NCI-H2171 treated with DMSO at 0.1 percent for 48 hours (cell line): Measurements from ENCODE around the gene KRTAP23-1.

ENCODE experiments used
- DNase-seq: peaks from one replicate; lab custom pipeline; 2025; lab: John Stamatoyannopoulos, UW

The KRTAP23-1 gene, protein sequence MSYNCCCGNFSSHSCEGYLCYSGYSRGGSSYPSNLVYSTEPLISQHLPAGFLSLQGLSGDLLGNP

DNA sequence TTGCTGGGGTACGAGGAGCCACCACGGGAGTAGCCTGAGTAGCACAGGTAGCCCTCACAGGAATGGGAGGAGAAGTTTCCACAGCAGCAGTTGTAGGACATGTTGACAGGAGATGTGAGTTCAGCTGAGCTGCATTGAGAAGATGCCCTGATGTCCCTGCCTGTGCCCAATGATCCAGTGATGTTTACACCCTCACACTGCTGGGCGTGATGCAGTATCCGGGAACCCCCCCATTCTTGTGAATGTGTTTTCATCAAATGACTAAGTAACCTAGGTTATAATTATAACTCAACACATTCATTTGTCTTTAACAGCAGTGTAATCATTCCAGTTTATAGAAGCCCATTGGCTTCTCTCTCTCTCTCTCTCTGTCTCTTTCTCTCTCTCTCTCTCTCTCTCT, at the start of gene KRTAP23-1:
KRTAP23-1 (minus strand) TSS at position 101 of the 400 bp plus-strand sequence; CDS start at position 101, 0 bp downstream.
- DNase-seq: no peak

DNA sequence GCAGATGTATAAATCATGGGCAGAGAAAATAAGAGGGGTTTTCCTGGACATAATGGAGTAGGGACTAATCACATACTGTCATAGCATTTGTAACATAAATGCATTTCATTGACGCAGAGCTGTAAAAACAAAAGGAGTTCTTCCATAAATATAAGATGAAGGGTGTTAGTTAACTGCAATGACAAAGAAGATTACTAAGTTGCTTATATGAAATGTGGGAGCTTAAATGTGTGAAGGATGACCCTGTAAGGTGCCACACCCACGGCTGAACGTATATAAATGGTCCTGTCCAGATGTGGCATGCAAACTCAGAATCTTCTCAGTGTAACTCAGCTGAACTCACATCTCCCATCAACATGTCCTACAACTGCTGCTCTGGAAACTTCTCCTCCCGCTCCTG, 47.3 kb upstream of the KRTAP23-1 start, which contains the start of gene KRTAP13-1:
KRTAP13-1 (plus strand) TSS at position 301 of the 400 bp plus-strand sequence; CDS start at position 357, 56 bp downstream.
- DNase-seq: no peak

DNA sequence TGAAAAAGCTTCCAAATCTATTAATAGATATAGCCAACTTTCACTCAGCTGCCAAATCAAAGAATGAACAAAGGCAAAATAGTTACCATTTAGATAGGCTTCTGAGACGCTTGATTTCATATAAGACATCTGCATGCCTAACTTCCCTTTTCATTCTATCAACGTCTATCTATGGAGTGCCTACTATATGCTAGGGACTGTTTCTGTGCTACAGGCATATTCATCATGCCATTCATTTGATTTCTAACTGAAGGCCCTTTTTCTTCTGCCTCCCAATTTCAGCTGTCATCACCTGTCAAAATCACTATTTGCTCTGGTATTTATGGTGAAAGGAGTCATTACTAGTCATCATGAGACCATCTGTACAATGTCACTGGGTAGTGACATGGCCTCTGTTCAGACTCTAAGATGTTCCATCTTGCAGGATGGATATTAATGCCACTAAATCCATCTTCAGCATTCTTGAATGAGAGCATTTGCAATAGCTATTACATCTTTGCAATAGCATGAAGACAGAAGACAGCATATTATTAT, 43.2 kb upstream of the KRTAP23-1 start:
- DNase-seq: no peak

DNA sequence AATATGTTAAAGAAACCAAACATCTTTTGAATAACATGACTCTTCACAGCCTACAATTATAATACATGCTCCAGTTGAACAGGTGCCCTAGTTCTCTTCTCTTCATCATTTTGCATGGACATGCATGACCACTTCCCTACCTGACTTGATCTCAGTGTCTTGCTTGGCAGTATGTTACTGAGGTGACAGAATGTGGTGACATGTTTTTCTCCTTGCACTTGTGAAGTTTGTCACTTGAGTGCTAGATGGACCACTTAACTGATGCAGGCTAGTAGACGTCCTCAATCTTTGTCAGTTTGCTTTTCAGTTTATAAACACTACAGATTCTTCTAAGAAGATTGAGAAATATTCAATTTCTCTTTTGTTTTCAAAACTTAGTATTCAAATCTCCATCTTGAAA, 33.8 kb upstream of the KRTAP23-1 start:
- DNase-seq: no peak

DNA sequence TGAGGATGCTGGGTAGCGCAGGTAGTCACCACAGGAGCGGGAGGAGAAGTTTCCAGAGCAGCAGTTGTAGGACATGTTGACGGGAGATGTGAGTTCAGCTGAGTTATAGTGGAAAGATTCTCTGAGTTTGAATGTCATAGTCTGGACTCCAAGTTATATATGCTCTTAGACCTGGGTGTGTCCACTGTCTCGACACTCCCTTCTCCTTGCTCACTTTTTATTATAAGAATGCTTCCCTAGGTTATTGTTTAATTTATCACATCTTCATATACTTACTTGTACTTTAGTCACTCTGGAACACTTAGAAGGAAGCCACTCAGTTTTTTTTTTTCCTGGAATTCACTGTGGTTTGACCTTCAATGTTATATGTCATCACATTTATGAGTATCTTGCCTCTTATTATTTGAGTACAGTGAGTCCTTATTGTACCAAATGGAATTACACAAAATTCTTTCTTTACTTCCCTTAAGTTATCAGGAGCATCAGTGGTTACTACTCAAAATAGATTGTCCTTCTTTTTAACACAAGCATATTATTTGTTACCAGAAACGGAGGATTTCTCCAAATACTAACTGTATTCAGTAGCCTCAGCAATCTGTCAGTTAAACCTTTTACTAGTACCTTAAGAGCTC, 23.8 kb upstream of the KRTAP23-1 start, which contains the start of gene KRTAP13-2:
KRTAP13-2 (minus strand) TSS at position 133 of the 632 bp plus-strand sequence; CDS start at position 75, 58 bp downstream.
- no peak for DNase-seq

DNA sequence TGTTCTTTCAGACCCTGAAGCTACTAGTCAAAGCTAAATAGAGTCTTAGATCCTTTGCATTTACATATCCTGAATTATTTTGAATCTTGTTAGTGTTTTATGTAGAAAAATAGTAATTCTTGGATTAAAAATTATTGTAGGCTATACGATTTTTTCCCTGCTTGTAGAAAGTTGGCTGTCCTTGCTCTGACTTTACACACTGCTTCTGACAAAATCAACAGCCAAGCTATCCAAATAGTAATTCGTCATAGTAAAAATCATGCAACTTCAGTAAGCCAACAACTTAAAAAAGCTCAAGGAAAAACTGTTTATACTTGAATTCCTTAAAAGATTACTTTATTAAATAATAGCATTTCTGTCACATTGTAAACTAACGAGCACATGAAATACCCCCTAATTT, 7.5 kb upstream of the KRTAP23-1 start:
- DNase-seq: no peak

DNA sequence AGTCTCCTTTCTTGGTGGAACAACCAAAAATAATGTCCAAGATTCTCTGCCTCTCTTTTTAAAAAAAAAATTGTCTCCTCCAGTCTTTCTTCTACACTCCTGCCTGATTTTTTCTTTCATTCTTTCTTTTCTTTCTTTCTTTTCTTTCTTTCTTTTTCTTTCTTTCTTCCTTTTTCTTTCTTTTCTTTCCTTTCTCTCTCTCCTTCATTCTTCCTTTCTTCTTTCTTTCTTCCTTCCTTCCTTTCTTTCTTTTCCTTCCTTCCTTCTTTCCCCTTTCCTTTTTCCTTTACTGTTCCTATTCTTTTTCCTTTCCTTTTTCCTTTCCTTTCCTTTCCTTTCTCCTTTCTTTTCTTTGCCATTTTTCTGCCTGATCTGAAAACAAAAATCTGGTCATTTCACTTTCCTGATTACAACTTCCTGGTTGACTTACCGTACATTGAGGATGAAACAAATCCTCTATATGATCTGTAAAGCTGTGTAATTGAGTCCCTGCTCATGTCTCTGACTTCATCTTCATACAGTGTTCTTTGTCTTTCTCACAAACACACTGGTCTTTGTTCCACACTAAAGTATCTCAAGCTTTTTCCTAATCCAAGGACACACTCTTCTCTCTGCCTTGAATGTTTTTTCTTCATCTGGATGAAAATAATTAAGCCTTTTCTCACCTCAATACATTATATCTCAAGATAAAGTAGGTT, 6.1 kb upstream of the KRTAP23-1 start:
- DNase-seq: no peak

DNA sequence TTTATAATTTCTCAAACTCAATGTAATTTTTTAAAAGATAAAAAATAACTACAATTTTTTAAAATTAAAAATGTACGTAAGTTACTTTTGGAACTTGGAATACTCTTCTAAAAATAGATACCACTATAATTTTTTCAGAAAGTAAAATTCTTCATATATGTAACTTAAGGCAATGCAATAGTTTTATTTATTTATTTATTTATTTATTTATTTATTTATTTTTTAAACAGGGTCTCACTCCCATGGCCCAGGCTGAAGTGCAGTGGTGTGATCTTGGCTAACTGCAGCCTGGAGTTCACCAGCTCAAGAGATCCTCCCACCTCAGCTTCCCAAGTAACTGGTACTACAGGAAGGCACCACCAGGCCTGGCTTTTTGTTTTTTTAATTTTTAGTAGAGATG, 3.1 kb upstream of the KRTAP23-1 start:
- DNase-seq: no peak

DNA sequence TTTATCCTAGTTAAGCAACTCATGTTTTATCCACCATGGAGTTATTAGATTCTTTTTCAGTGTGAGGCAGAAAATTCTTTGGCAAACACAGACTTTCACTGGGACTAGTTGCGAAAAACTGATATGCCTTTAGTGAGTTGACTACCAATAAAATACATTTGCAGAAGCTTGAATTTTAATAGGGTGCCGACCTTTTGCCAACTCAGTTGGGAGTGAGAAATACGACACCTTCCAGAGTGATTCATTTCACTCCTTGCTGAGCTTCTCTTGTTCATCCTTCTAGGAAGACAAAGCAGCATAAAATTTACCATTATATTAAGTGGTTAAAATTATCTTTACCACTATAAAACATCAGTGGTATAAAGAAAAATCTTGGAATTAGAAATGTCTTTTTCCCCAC, 1.2 kb upstream of the KRTAP23-1 start:
- DNase-seq: no peak

DNA sequence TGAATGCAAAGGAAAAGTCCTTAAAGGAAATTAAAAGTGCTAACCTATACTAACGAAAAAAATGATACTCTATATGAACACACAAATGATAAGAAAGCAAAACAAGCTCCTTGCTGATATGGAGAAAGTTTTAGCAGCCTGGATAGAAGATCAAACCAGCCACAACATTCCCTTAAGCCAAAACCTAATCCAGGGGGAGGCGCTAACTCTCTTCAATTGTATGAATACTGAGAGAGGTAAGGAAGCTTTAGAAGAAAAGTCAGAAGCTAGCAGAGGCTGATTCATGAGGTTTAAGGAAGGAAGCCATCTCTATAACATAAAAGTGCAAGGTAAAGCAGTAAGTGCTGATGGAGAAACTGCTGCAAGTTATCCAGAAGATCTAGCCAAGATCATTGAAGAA, 3.4 kb downstream of the KRTAP23-1 start:
- no peak for DNase-seq

DNA sequence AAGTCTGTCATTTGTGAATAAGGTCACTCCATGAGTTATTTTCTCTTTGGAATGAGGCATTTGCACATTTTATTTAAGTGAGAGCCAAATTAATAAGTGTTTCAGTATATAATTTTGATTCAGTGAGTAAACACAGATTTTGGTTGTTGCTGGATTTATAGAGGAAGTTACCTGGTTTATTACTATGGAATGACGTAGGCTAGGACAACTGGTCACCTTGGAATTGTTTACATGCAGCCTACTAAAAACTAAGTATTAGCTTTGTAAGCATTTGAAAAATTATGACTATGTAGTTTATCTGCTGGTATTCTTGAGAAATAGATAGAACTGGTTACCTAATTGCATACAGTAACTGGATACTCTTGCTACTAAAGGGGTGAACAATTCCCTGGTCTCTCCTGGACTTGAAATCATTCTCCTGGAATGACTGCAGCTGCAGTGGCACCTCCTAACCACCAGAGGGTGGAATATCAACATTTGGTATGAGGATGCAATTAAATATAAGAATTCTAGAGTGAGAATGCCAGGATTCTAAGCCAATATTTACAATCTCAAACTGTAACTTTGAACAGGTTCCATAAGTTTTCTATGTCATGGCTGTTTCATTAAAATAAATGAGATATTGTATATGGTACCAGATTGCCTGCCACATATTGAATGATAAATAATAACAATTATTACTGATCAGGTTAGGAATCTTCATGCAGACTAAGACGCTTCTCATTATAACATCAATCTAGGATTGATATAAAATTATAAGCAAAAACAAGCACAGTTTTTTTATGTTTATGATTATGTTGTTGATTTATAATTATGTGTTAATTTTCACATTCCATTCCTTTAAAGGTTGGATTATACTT, 7.5 kb downstream of the KRTAP23-1 start:
- DNase-seq: peak; percentile 14

DNA sequence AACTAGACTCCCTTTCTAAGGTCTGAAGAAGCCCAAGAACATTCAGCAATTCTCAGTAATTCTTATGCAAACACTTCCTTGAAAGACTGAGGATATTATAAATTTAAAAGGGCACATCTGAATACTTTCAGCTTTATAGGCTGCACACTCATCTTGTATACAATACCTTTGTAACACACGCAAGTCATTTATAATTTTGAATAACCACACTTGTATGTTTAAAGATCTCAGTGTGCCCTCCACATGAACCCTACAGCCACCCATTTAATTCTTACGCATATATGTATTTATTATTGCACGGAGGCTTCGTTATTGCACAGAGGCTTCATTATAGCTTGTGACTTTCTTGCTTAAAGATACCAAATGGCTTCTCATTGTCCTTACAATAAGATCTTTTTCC, 9.7 kb downstream of the KRTAP23-1 start:
- DNase-seq: no peak

DNA sequence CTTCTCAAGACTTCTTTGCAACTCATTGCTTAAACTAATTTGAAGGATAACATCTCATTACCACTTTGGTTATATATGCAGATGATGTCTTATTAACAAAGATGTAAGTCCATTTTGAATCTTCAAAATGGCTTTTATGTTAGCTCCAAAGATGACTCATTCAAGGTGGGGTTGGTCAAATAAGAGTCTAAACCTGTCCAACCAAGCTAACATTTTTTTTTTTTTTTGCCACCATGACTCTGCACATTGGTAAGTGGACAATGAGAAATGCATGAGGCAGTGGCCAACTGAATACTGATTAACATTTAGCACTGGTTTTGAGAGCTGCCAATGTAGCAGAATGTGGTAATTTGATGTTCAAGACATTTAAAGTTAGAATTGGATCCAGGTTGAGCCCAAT, 10.6 kb downstream of the KRTAP23-1 start:
- DNase-seq: no peak

DNA sequence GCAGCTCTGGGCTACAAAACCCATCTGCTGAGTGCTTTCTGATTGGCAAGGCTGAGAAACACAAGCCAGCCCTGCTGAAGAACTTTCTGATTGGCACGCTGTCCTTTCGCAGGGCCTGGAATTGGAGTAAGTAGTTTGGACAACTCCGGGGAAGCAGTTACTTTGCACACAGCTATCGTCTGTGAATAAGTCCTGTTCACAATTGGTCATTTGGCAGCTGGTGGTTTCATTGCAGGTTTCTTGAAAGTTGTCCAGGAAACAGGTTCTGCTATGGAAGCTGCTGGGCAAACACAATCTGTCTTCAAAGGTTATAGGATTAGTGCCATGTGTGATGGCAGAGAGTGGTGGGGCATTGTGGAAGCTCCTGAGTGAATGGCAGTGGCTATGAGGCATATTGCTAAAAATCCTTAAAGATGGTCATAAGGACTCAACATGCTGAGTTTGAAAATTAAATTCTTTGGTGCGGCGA, 11.1 kb downstream of the KRTAP23-1 start, which contains the start of gene KRTAP27-1:
KRTAP27-1 (minus strand) TSS at position 419 of the 469 bp plus-strand sequence; CDS start at position 393, 26 bp downstream.
- DNase-seq: no peak

DNA sequence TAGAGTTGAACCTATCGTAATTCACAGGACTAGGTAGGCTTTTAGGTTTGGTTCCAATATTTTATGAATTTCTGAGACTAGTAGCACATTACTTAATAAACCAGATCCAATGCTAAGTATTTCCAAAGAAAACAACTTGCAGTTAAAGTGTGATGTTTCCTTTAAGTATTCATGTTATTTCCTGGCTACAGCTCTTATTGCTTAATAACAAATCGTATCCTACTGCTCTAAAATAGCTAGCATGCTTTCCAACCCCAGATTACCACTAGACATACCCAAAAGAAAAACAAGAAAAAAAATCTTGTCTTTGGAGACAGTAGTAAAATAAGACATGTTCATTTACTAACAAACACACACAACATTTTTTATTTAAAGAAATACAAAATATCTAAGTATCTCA, 11.8 kb downstream of the KRTAP23-1 start:
- no peak for DNase-seq

DNA sequence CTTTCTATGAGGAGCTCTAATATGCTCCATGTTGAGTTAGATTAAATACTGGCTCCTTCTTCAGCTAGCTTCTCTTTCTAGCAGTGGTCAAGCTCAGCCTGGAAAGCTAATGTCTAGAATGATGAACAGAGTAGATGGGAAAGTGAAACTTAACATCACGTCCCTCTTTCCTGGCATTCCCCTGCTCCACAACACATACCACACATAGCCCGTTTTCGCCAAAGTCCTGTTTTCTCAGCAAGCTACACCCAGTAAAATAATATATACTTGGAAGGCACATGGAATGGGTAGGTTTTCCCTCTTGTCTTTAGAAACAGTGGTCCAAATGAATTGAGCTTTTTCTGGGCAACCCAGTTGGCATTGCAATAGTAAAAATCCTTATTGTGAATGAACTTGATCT, 14.7 kb downstream of the KRTAP23-1 start:
- DNase-seq: no peak

DNA sequence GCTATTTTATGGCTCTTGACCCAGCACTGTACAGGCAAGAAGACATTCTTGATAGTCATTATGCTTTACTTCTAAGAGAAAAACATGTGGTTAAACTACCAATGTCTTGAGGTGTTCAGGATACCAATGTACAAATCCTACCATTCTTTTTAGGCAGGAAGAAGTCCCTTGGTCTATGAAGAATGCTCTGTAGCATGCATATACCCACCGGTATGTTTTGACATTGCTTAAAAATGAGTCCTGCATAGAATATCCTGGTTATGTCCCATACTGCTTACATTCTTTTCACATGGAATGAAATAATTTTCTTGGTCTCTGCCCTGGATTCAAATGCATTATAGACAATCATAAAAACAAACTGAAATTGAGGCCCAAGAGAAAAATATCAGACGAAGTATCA, 15.7 kb downstream of the KRTAP23-1 start:
- DNase-seq: no peak

DNA sequence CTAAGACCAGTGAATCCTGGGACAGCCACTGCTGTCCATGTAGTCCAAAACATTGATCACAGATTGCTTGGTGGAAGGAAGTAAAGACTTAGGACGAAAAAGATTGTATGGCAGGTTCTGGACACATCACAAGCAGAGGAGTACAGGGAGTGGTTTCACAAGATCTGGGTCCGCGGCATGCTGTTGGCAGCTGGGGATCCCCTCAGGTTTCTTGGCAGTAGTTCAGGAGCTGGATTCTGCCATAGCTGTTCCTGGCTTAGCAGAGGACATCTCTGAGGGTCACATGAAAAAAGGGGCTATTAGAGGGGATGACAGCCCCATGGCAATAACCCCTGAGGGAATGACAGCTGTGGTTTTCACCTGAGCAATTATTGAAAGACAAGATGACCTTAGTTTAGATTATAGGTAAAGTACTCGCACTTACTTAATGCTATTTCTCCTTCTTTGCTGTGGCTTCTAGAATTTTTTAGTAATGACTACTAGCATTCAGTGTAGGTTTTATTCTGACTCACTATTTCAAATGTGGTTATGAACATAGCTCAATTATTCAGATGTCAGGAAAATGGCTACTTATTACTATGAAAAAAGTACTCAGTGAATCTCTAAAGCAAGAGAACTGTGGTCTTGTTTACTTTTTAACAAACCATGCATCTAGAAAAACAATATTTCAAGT, 19.1 kb downstream of the KRTAP23-1 start:
- DNase-seq: no peak

DNA sequence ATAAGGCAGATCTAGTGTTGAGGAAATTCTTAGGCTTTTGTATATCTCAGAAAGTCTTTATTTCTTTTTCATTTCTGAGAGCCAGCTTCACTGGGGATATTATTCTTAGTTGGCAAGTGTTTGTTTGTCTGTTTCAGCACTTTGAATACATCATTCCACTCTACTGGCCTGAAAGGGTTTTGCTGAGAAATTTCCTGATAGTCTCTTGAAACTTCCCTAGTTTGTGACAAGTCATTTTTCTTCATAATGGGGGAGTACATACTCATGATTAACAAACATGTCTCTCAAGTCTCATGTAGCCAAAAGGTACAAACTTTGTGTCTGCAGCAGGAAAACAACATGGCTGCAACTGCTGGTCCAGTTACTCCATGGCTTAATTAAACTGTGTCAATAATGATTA, 22.0 kb downstream of the KRTAP23-1 start:
- no peak for DNase-seq

DNA sequence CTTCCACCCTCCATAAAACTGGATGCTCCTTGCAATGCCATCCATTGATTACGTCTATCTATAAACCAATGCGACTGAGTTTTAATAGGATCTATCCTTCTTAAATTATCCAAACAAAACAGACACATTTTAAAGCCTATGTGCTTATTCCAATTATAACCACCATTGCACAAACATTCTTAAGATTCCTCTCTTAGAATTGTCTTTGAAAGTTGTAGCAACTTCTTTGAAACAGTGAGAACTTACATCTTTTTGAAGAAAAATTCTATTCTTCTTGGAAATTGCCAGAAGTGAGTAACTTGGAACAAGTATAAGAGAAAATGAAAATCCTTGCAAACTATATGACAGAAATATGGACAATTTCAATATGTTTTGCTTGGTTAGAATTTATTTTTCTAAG, 28.2 kb downstream of the KRTAP23-1 start, which contains the start of gene KRTAP26-1:
KRTAP26-1 (minus strand) TSS at position 101 of the 400 bp plus-strand sequence. CDS start 280 bp downstream, outside the sequence.
- DNase-seq: no peak

DNA sequence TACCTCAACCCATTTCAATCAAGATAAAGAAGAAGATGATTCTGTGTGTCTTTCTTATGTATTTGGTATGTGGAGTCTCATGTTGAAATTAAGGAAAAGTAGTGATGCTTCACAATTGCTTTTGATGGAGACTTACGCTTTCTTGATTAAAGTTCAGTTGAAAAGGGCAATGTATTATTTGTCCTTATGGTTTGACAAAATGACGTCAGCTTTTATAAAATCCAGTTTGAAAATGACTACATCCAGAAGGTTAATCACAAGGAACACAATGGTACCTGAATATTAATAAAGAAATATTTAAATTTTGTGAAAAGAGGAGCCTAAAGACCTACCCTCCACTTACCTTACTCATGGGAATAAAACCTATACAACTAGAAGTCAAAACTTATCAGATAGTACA, 32.7 kb downstream of the KRTAP23-1 start:
- no peak for DNase-seq
